ENCODE measurements around the gene C2CD4D. TPM values are rescaled to one million over a fixed set of nuclear protein-coding genes. Genes with fewer than 3 reads are reported as not detected.
"Not testable (repeated sequence)": the region's sequence is repeated elsewhere in the genome, so short reads cannot be mapped to it uniquely, and the experiment has no call there.

Gene C2CD4D
- total RNA-seq, 2 donors from 2014 or later: 1.5 TPM; not detected in 1

GRCh38 chr1:151868486-151868885 lies 28.9 kb upstream of the C2CD4D start:
- Mint-ChIP-seq H3K4me1 (ENCODE audit: low read depth in 2 of 2) (peaks cover 0 to 9% of the 10 kb centered on the region in 2 donors), H3K27me3 (peaks cover 5 to 6% of the 10 kb centered on the region in 2 donors), H3K36me3 (no peaks in the 10 kb centered on the region), H3K27ac (no peak overlapping the region), H3K4me3 (no peak overlapping the region), H3K9me3 (no peaks in the 10 kb centered on the region)
- DNase-seq (ENCODE audit: low spot score) (no peak), ATAC-seq (no peak)

- H3K4me3 Mint-ChIP-seq: peak overlapping the region; percentile 7
- H3K27me3 Mint-ChIP-seq: peaks cover 5 to 6% of the 10 kb centered on the region in 2 donors
- DNase-seq (ENCODE audit: low spot score) (no peak), ATAC-seq (peak; percentile 20 to 62)
- H3K27ac Mint-ChIP-seq: peak overlapping the region in 1 of 2 donors; percentile 12
- no peaks in the 10 kb centered on the region for H3K9me3 Mint-ChIP-seq
- H3K36me3 Mint-ChIP-seq: no peaks in the 10 kb centered on the region
- peaks cover 0 to 9% of the 10 kb centered on the region in 2 donors for H3K4me1 Mint-ChIP-seq (ENCODE audit: low read depth in 2 of 2)
Observed at GRCh38 chr1:151867765-151868411, 28.3 kb upstream of the C2CD4D start.

- no peaks in the 10 kb centered on the region for H3K9me3 Mint-ChIP-seq
- peak overlapping the region; percentile 7 for H3K4me3 Mint-ChIP-seq
- H3K27ac Mint-ChIP-seq: peak overlapping the region in 1 of 2 donors; percentile 12
- no peak for DNase-seq (ENCODE audit: low spot score)
- ATAC-seq: no peak
- H3K27me3 Mint-ChIP-seq: peaks cover 5 to 6% of the 10 kb centered on the region in 2 donors
- H3K36me3 Mint-ChIP-seq: no peaks in the 10 kb centered on the region
- H3K4me1 Mint-ChIP-seq (ENCODE audit: low read depth in 2 of 2): peaks cover 0 to 9% of the 10 kb centered on the region in 2 donors
Observed at GRCh38 chr1:151867321-151867720, 27.7 kb upstream of the C2CD4D start.

DNA sequence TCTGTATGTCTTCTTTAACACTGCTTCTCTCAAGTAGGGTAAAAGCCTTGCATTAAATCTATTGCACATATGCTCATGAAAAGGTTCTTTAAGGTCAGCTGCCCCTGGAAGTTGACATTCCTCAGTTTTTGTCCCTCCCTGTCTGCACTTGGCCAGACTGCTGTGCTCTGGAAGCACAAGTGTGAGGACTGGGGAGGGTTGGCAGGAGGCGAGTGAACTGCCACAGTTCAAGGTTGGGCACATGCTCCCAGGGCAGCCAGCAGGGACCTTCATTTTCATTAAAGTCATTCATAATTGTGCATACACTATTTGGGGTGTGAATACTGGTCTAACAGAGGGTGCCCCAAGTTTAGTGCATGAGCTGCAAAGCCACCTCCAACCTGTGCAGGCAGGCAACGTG lies 24.8 kb upstream of the C2CD4D start:
- DNase-seq (ENCODE audit: low spot score) (no peak), ATAC-seq (no peak)
- H3K27me3 Mint-ChIP-seq: peaks cover 5 to 6% of the 10 kb centered on the region in 2 donors
- H3K27ac Mint-ChIP-seq: no peak overlapping the region
- H3K4me1 Mint-ChIP-seq (ENCODE audit: low read depth in 2 of 2): peaks cover 0 to 9% of the 10 kb centered on the region in 2 donors
- H3K36me3 Mint-ChIP-seq: no peaks in the 10 kb centered on the region
- no peak overlapping the region for H3K4me3 Mint-ChIP-seq
- H3K9me3 Mint-ChIP-seq: no peaks in the 10 kb centered on the region

DNA sequence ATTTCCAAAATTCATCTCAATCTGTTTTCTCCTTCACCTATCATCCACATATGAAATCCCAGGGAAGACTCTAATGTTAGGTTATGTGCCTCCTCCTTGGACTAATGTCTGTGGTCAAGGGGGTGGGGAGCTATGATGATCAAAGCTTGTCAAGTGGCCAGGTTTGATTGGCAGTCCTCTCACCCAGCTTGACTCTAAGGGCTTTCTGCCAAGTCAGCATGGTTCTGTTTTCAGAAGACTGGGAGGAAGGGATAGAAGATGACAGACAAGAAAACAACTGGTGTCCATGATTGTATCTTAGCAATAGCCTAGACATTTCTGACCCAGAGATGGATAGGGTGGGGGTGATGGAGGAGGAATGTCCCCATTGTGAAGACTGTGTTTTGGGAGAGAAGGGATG lies 23.0 kb upstream of the C2CD4D start:
- no peak for ATAC-seq
- Mint-ChIP-seq H3K27ac (no peak overlapping the region), H3K9me3 (no peaks in the 10 kb centered on the region), H3K27me3 (peaks cover 3 to 6% of the 10 kb centered on the region in 2 donors), H3K4me3 (no peak overlapping the region), H3K4me1 (ENCODE audit: low read depth in 2 of 2) (peaks cover 0 to 2% of the 10 kb centered on the region in 2 donors), H3K36me3 (no peaks in the 10 kb centered on the region)
- DNase-seq (ENCODE audit: low spot score): no peak

DNA sequence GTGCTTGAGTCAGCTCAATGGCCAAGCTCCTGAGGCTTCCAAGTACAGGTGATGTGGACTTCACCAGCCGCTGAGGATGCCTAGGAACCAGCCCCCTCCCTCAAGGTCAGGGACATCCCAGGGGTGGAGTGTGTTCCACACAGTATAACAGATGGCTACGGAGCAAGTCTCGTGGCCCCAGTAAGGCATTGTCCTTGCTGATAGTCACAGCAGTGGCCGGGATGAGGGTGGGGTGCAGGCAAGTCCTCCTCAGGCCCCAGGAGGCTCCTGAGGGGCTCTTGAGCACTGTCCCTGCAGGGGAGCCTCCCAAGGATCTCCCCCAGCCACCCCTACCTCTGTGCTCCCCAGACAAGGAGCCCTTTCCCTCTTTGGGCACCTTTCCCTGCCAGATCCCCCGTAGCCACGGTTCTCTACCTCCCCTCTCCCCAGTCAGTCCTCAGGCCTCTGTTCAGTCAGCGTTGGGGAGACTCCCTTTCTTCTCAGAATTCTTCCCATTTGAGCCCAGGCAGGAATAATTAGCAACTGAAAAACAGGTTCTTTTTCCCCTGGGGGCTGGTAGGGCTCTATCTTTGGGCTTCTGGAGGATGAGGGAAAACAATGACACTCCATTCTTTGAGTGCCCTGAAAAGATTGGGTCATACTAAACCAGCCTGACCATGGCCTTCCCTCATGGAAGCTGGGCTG lies 21.0 kb upstream of the C2CD4D start:
- Mint-ChIP-seq H3K36me3 (no peaks in the 10 kb centered on the region), H3K27me3 (peaks cover 3 to 6% of the 10 kb centered on the region in 2 donors), H3K27ac (no peak overlapping the region), H3K9me3 (no peaks in the 10 kb centered on the region), H3K4me1 (ENCODE audit: low read depth in 2 of 2) (no peaks in the 10 kb centered on the region), H3K4me3 (no peak overlapping the region)
- no peak for DNase-seq (ENCODE audit: low spot score)
- peak in 1 of 2 donors; percentile 37 for ATAC-seq

GRCh38 chr1:151859891-151860293 lies 20.3 kb upstream of the C2CD4D start:
- no peak for DNase-seq (ENCODE audit: low spot score)
- no peak overlapping the region for H3K4me3 Mint-ChIP-seq
- no peaks in the 10 kb centered on the region for H3K4me1 Mint-ChIP-seq (ENCODE audit: low read depth in 2 of 2)

DNA sequence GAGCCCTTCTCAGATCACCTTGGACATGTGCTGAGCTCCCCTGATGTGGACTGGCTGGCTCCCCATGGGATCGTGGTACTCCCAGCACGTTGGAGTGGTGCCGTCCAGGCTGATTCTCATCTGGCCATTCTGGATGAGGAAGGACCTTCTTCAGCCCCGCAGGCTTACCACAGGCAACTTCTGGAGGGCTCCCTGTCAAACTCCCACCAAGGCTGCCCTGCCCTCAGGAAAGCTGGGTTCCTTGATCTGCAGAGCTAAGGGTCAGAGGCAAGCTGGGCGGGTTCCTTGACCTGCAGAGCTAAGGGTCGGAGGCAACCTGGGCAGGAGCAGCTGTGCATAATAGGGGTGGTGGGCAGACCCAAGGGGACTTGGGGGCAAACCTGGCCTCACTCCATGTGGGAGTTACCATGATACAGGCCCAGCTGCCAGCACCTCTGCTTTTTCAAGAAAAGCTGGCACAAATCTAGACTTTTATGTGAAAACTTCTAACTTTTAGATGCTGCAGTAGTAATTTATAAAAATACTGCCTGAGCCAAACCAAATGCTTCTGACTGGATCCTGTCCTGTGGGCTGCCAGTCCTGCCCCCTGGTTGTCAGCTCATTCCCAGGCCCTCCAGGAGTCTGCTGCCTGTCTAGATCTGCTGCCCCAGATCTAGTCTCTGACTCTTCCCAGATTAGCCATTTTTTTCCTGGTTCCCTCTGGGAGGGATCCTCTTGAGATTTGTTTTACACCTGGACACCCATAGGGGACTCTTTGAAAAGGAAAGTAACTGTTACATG lies 19.5 kb upstream of the C2CD4D start:
- Mint-ChIP-seq H3K9me3 (no peaks in the 10 kb centered on the region), H3K27me3 (no peaks in the 10 kb centered on the region), H3K4me3 (no peak overlapping the region), H3K27ac (no peak overlapping the region), H3K36me3 (no peaks in the 10 kb centered on the region), H3K4me1 (ENCODE audit: low read depth in 2 of 2) (no peaks in the 10 kb centered on the region)
- DNase-seq (ENCODE audit: low spot score) (no peak), ATAC-seq (no peak)

More at GRCh38 chr1:151859891-151860293, 20.3 kb upstream of the C2CD4D start:
- no peaks in the 10 kb centered on the region for H3K36me3 Mint-ChIP-seq
- H3K27me3 Mint-ChIP-seq: no peaks in the 10 kb centered on the region
- ATAC-seq: no peak
- H3K27ac Mint-ChIP-seq: no peak overlapping the region
- H3K9me3 Mint-ChIP-seq: no peaks in the 10 kb centered on the region

- DNase-seq (ENCODE audit: low spot score) (no peak), ATAC-seq (no peak)
- H3K36me3 Mint-ChIP-seq: no peaks in the 10 kb centered on the region
- no peaks in the 10 kb centered on the region for H3K9me3 Mint-ChIP-seq
- H3K4me1 Mint-ChIP-seq (ENCODE audit: low read depth in 2 of 2): no peaks in the 10 kb centered on the region
- H3K27me3 Mint-ChIP-seq: no peaks in the 10 kb centered on the region
- H3K4me3 Mint-ChIP-seq: no peak overlapping the region
- no peak overlapping the region for H3K27ac Mint-ChIP-seq
Observed at GRCh38 chr1:151858030-151858746, 18.6 kb upstream of the C2CD4D start.

- no peak overlapping the region for H3K4me3 Mint-ChIP-seq
- H3K4me1 Mint-ChIP-seq (ENCODE audit: low read depth in 2 of 2): no peaks in the 10 kb centered on the region
- H3K27ac Mint-ChIP-seq: no peak overlapping the region
- ATAC-seq (no peak), DNase-seq (ENCODE audit: low spot score) (no peak)
- H3K9me3 Mint-ChIP-seq: no peaks in the 10 kb centered on the region
- no peaks in the 10 kb centered on the region for H3K36me3 Mint-ChIP-seq
- peaks cover 0 to 4% of the 10 kb centered on the region in 2 donors for H3K27me3 Mint-ChIP-seq
Observed at GRCh38 chr1:151855933-151856332, 16.3 kb upstream of the C2CD4D start.

GRCh38 chr1:151855516-151855915 lies 15.9 kb upstream of the C2CD4D start:
- ATAC-seq; H3K9me3 Mint-ChIP-seq; H3K4me1 Mint-ChIP-seq (ENCODE audit: low read depth in 2 of 2); DNase-seq (ENCODE audit: low spot score); H3K27me3 Mint-ChIP-seq; H3K4me3 Mint-ChIP-seq; H3K36me3 Mint-ChIP-seq; H3K27ac Mint-ChIP-seq: not testable (repeated sequence)

- H3K27me3 Mint-ChIP-seq: peaks cover 6% of the 10 kb centered on the region in 2 donors
- no peak overlapping the region for H3K4me3 Mint-ChIP-seq
- H3K27ac Mint-ChIP-seq: no peak overlapping the region
- H3K36me3 Mint-ChIP-seq: no peaks in the 10 kb centered on the region
- peaks cover under 1 to 4% of the 10 kb centered on the region in 2 donors for H3K4me1 Mint-ChIP-seq (ENCODE audit: low read depth in 2 of 2)
- ATAC-seq (no peak), DNase-seq (ENCODE audit: low spot score) (no peak)
- no peaks in the 10 kb centered on the region for H3K9me3 Mint-ChIP-seq
Observed at GRCh38 chr1:151854658-151855057, 15.0 kb upstream of the C2CD4D start.

GRCh38 chr1:151853411-151853943 lies 13.9 kb upstream of the C2CD4D start, which contains the start of gene THEM5:
THEM5 (minus strand) TSS chr1:151853712; CDS start chr1:151853565, 147 bp downstream.
- ATAC-seq: no peak
- no peaks in the 10 kb centered on the region for H3K36me3 Mint-ChIP-seq

More at GRCh38 chr1:151853411-151853943, 13.9 kb upstream of the C2CD4D start, which contains the start of gene THEM5:
- H3K27me3 Mint-ChIP-seq: peaks cover 7 to 11% of the 10 kb centered on the region in 2 donors
- H3K4me1 Mint-ChIP-seq (ENCODE audit: low read depth in 2 of 2): peaks cover 4 to 9% of the 10 kb centered on the region in 2 donors
- no peak within 1 kb of the TSS for H3K27ac Mint-ChIP-seq
- no peak for DNase-seq (ENCODE audit: low spot score)
- H3K4me3 Mint-ChIP-seq: no peak within 1 kb of the TSS
- no peaks in the 10 kb centered on the region for H3K9me3 Mint-ChIP-seq

Data from natural killer cell treated with Interleukin-12 subunit alpha and Interleukin-12 subunit beta and Interleukin-15 and Interleukin-18, amount 100 ng/mL, for 72 hours (primary cell).